A549 (cell line): ENCODE results near the gene CDK14. TPM values are rescaled to one million over a fixed set of nuclear protein-coding genes. Genes with fewer than 3 reads are reported as not detected.

ENCODE experiments used
- ATAC-seq, 2 experiments: fragments of 200-7000 bp in 1 of 2; fragments of >200 bp in 1 of 2; cut with Nextera tagmentation in 1 of 2; cut with Tn5 transposase in 1 of 2; 3 replicates each; pipeline versions ENCODE4 v1.8.0 to v1.9.1; 2018 to 2020; ENCODE audit warnings: mild to moderate bottlenecking in 1 of 2, moderate library complexity in 1 of 2
- CTCF ChIA-PET: fragments of 300-600 bp; sonication (Branson Sonifier 250); formaldehyde crosslinking; extraction: SDS; loops from one replicate; lab custom pipeline; 2021; ENCODE audit warnings: antibody characterized with exemption, inconsistent platforms; lab: Yijun Ruan, JAX
- POLR2A ChIA-PET: fragments of 350-600 bp; formaldehyde crosslinking; extraction: SDS; loops from one replicate; lab custom pipeline; 2021; ENCODE audit warnings: antibody characterized with exemption, inconsistent platforms; lab: Yijun Ruan, JAX
- DNase-seq, 2 experiments: peaks; one replicate each; pipeline versions ENCODE4 v3.0.0 to v3.0.0-alpha.2; 2011 to 2016; ENCODE audit warnings: low read depth in 1 of 2, low spot score in 1 of 2
- FAIRE-seq: peaks from 2 replicates; lab custom pipeline; 2011; peaks lifted over from hg19 to GRCh38; lab: Jason Lieb, UNC
- H3K27ac ChIP-seq, 2 experiments: fragments of >200 bp; sonication (Bioruptor Twin); formaldehyde crosslinking; 3 replicates each; pipeline ENCODE4 v1.5.1; 2016 to 2017
- H3K4me1 ChIP-seq: fragments of >200 bp; sonication (Bioruptor Twin); formaldehyde crosslinking; 3 replicates; pipeline ENCODE4 v1.6.1; 2016
- H3K4me2 ChIP-seq: fragments of >200 bp; sonication (Bioruptor Twin); formaldehyde crosslinking; 3 replicates; pipeline ENCODE4 v1.6.1; 2016
- H3K4me3 ChIP-seq: fragments of >200 bp; sonication (Bioruptor Twin); formaldehyde crosslinking; 3 replicates; pipeline ENCODE4 v1.5.1; 2016
- H3K9me3 ChIP-seq: fragments of >200 bp; sonication (Bioruptor Twin); formaldehyde crosslinking; 3 replicates; pipeline ENCODE4 v1.6.1; 2016
- ATOH8 ChIP-seq: fragments of 250-450 bp; sonication (Bioruptor Pico); IDR thresholded peaks from 2 replicates; pipeline ENCODE4 v1.5.0; 2020; ENCODE audit warnings: low read depth, mild to moderate bottlenecking, moderate library complexity
- BHLHE40 ChIP-seq: IDR thresholded peaks from 2 replicates; pipeline ENCODE4 v1.6.1; 2012; ENCODE audit warnings: low read depth, low read length, inconsistent platforms
- CEBPB ChIP-seq, 2 experiments: fragments of >200 bp in 1 of 2; sonication (Bioruptor Twin) in 1 of 2; formaldehyde crosslinking in 1 of 2; IDR thresholded peaks; 2 replicates each; pipeline ENCODE4 v1.6.1; 2012 to 2016
- CHD4 ChIP-seq: fragments of 200-600 bp; sonication (generic); IDR thresholded peaks from 2 replicates; pipeline ENCODE4 v1.6.1; 2016; ENCODE audit warnings: antibody characterized with exemption, mild to moderate bottlenecking, borderline replicate concordance
- CTCF ChIP-seq: fragments of >200 bp; sonication (Bioruptor Twin); formaldehyde crosslinking; IDR thresholded peaks from 3 replicates; pipeline ENCODE4 v1.5.1; 2016
- ESRRA ChIP-seq: fragments of 150-350 bp; IDR thresholded peaks from 2 replicates; pipeline ENCODE4 v1.6.1; 2014; ENCODE audit warnings: mild to moderate bottlenecking, low read length, borderline replicate concordance
- FOSB ChIP-seq: fragments of 250-450 bp; sonication (Bioruptor Pico); IDR thresholded peaks from 2 replicates; pipeline ENCODE4 v1.5.0; 2020; ENCODE audit warnings: mild to moderate bottlenecking, moderate library complexity
- FOSL2 ChIP-seq, 2 experiments: fragments of 450-650 bp in 1 of 2; fragments of >200 bp in 1 of 2; sonication (Bioruptor Twin) in 1 of 2; formaldehyde crosslinking; IDR thresholded peaks; 2 replicates each; pipeline versions ENCODE4 v1.5.0 to v1.6.1; 2016 to 2020; ENCODE audit warnings: mild to moderate bottlenecking in 1 of 2, moderate library complexity in 1 of 2
- HDAC2 ChIP-seq: fragments of 200-600 bp; sonication (generic); IDR thresholded peaks from 2 replicates; pipeline ENCODE4 v1.6.1; 2016
- HMGXB4 ChIP-seq: fragments of 250-450 bp; sonication (Bioruptor Pico); IDR thresholded peaks from 2 replicates; pipeline ENCODE4 v1.5.0; 2021; ENCODE audit warnings: mild to moderate bottlenecking, moderate library complexity, borderline replicate concordance
- KDM5A ChIP-seq: fragments of 200-600 bp; sonication (generic); IDR thresholded peaks from 2 replicates; pipeline ENCODE4 v1.6.1; 2016; ENCODE audit warnings: antibody characterized with exemption, mild to moderate bottlenecking
- MAFK ChIP-seq: fragments of 450-650 bp; IDR thresholded peaks from 2 replicates; pipeline ENCODE4 v1.6.1; 2014; ENCODE audit not compliant: partially characterized antibody
- MAZ ChIP-seq: fragments of 150-350 bp; IDR thresholded peaks from 2 replicates; pipeline ENCODE4 v1.6.1; 2014; ENCODE audit warnings: antibody characterized with exemption, low read depth, low read length, borderline replicate concordance
- NPAS2 ChIP-seq: fragments of 250-450 bp; sonication (Bioruptor Pico); IDR thresholded peaks from 2 replicates; pipeline ENCODE4 v1.8.0; 2022; ENCODE audit warnings: mild to moderate bottlenecking, moderate library complexity, borderline replicate concordance
- RNF2 ChIP-seq: fragments of 200-600 bp; sonication (generic); IDR thresholded peaks from 2 replicates; pipeline ENCODE4 v1.6.1; 2016; ENCODE audit warnings: low read depth, mild to moderate bottlenecking, antibody characterized with exemption, moderate library complexity, borderline replicate concordance
- SMC3 ChIP-seq: fragments of >200 bp; sonication (Bioruptor Twin); formaldehyde crosslinking; IDR thresholded peaks from 3 replicates; pipeline ENCODE4 v1.6.1; 2018; ENCODE audit warnings: inconsistent platforms
- TFCP2L1 ChIP-seq: fragments of 250-450 bp; sonication (Bioruptor Pico); IDR thresholded peaks from 2 replicates; pipeline ENCODE4 v1.5.0; 2021; ENCODE audit warnings: mild to moderate bottlenecking
- TP53 ChIP-seq: fragments of 250-450 bp; sonication (Bioruptor Pico); IDR thresholded peaks from 2 replicates; pipeline ENCODE4 v1.5.0; 2021; ENCODE audit warnings: mild to moderate bottlenecking, moderate library complexity
- ZNF302 ChIP-seq: fragments of 250-450 bp; sonication (Bioruptor Pico); IDR thresholded peaks from 2 replicates; pipeline ENCODE4 v1.9.0; 2021; ENCODE audit warnings: inconsistent platforms, mild to moderate bottlenecking, moderate library complexity
- ZSCAN20 ChIP-seq: fragments of 250-450 bp; sonication (Bioruptor Pico); IDR thresholded peaks from 2 replicates; pipeline ENCODE4 v1.8.0; 2022; ENCODE audit warnings: mild to moderate bottlenecking, moderate library complexity
- WGBS: methylation state at CpG from one replicate; pipeline ENCODE4 v1.1.6; 2017; ENCODE audit errors: missing lambda C conversion rate; 5-methylcytosine and 5-hydroxymethylcytosine counted together
- polyA plus RNA-seq, 4 experiments: library from polyadenylated mRNA; depleted of rRNA in 3 of 4; stranded (reverse); fragments of >200 nt; fragmentation: RNase III in 1 of 4; extraction: RNeasy Plus Mini Kit Qiagen cat#74134 plus additional on column Dnase treatment in 1 of 4; gene quantifications; 2 replicates in 3 of 4; 3 replicates in 1 of 4; pipeline ENCODE4 v1.2.3, GENCODE V29; 2011 to 2017
- TF ChIP-seq, protein P1 (sequence below): IDR thresholded peaks from 2 replicates; pipeline ENCODE4 v1.6.1; 2012; ENCODE audit warnings: low read depth, borderline replicate concordance
- TF ChIP-seq, protein P2 (sequence below): fragments of >200 bp; sonication (Bioruptor Twin); formaldehyde crosslinking; IDR thresholded peaks from 2 replicates; pipeline ENCODE4 v1.6.1; 2016

Gene CDK14
- polyA plus RNA-seq, 2 of the 4 experiments (the other 2 are of a cell fraction) = 0.21 to 0.23 TPM

DNA sequence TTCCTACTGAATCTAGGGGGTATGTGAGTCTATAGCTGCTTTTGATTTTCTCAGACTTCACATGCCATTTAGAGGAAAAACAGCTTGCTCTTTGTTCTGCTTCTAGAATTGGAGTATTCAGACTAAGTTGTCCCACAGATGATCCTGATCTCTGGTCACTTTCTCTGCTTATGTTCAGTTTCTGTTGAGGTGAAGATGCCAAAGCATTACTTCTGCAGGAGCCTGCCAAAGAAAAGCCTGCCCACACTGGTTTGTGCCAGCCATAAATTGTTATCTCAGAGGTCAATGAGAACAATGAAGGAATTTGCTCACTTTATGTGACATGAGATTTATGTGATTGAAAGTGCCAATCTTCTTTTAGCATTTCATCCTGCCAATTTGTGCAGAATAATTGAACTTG lies 163.6 kb downstream of the CDK14 start (continued):
- TF ChIP-seq ATOH8 (CRISPR knock-in tag) (no peak), NPAS2 (CRISPR knock-in tag) (no peak)
- TF ChIP-seq, protein P1, sequence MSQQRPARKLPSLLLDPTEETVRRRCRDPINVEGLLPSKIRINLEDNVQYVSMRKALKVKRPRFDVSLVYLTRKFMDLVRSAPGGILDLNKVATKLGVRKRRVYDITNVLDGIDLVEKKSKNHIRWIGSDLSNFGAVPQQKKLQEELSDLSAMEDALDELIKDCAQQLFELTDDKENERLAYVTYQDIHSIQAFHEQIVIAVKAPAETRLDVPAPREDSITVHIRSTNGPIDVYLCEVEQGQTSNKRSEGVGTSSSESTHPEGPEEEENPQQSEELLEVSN = no peak

- H3K4me3 ChIP-seq = no peak overlapping the region
- no peak overlapping the region for H3K4me2 ChIP-seq
- TF ChIP-seq ATOH8 (CRISPR knock-in tag) (no peak), ZSCAN20 (CRISPR knock-in tag) (no peak), NPAS2 (CRISPR knock-in tag) (no peak)
- ChIA-PET CTCF (no interaction called here), POLR2A (no interaction called here)
- 16% methylated on average over 3 of the region's 3 CpGs for WGBS
- no peak overlapping the region for H3K27ac ChIP-seq
- no peak for FAIRE-seq
- DNase-seq = no peak
- no peaks in the 10 kb centered on the region for H3K4me1 ChIP-seq
- H3K9me3 ChIP-seq = no peaks in the 10 kb centered on the region
- ATAC-seq = no peak
Observed at GRCh38 chr7:90760892-90761291, 164.8 kb downstream of the CDK14 start.

- Histone ChIP-seq H3K4me2 (no peak overlapping the region), H3K9me3 (no peaks in the 10 kb centered on the region), H3K4me3 (no peak overlapping the region), H3K4me1 (no peaks in the 10 kb centered on the region), H3K27ac (no peak overlapping the region)
- 32% methylated on average over 1 of the region's 1 CpG for WGBS
- no peak for DNase-seq
- FAIRE-seq = no peak
- ChIA-PET POLR2A (no interaction called here), CTCF (no interaction called here)
- ATAC-seq = no peak
- TF ChIP-seq NPAS2 (CRISPR knock-in tag) = no peak
- no peak for TF ChIP-seq CHD4
- no peak for TF ChIP-seq ZNF302 (CRISPR knock-in tag)
- no peak for TF ChIP-seq KDM5A
- no peak for TF ChIP-seq MAFK
- no peak for TF ChIP-seq FOSB
- no peak for TF ChIP-seq FOSL2 (IDR thresholded peaks at IDR 0.05)
- TF ChIP-seq FOSL2 (CRISPR knock-in tag; IDR thresholded peaks at IDR 0.05) = no peak
- TF ChIP-seq CTCF = no peak
Observed at GRCh38 chr7:90761584-90761983, 165.5 kb downstream of the CDK14 start.

DNA sequence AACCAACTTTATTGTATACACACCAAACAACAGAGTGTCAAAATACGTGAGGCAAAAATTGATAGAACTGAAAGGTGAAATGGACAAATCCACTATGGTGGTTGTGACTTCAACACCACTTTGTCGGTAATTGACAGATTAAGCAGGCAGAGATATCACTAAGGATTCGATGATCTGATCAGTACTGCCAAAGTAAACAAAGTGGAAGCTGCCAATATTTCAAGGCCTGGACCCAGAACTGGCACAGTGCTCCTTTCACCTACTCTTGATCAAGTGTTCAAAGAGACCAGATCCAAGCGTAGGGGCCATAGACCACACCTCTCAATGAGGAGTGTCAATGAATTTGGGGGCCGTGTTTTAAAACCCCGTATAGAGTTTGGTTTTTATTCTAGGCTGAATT lies 167.0 kb downstream of the CDK14 start:
- CTCF ChIA-PET = no interaction called here
- ATAC-seq (no peak), DNase-seq (no peak), FAIRE-seq (no peak)
- Histone ChIP-seq H3K4me1 (no peaks in the 10 kb centered on the region), H3K9me3 (no peaks in the 10 kb centered on the region), H3K4me3 (no peak overlapping the region), H3K4me2 (no peak overlapping the region), H3K27ac (no peak overlapping the region)
- WGBS = 19% methylated on average over 6 of the region's 6 CpGs
- POLR2A ChIA-PET = no interaction called here
- no peak for TF ChIP-seq RNF2
- no peak for TF ChIP-seq CTCF
- no peak for TF ChIP-seq MAFK
- no peak for TF ChIP-seq TFCP2L1
- TF ChIP-seq HMGXB4 = no peak
- TF ChIP-seq MAZ = no peak
- no peak for TF ChIP-seq NPAS2 (CRISPR knock-in tag)
- TF ChIP-seq ESRRA = no peak
- no peak for TF ChIP-seq CEBPB (IDR thresholded peaks at IDR 0.05)
- TF ChIP-seq HDAC2 = no peak
- TF ChIP-seq, protein P2, sequence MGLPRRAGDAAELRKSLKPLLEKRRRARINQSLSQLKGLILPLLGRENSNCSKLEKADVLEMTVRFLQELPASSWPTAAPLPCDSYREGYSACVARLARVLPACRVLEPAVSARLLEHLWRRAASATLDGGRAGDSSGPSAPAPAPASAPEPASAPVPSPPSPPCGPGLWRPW = no peak
- no peak for TF ChIP-seq ZNF302 (CRISPR knock-in tag)
- TF ChIP-seq SMC3 = no peak
- TF ChIP-seq TP53 (CRISPR knock-in tag) = no peak
- no peak for TF ChIP-seq BHLHE40
